Esophagus (tissue), 2 donors: Measurements from ENCODE around the gene SKIDA1. TPM values are rescaled to one million over a fixed set of nuclear protein-coding genes. Genes with fewer than 3 reads are reported as not detected.

ENCODE experiments used
- H3K27ac ChIP-seq, 2 donors: one replicate each; pipeline ENCODE4 v1.5.1; 2013; ENCODE audit warnings: low read depth in 2 of 2, mild to moderate bottlenecking in 2 of 2, inconsistent platforms in 1 of 2, low read length in 1 of 2, moderate library complexity in 1 of 2
- H3K27me3 ChIP-seq, 2 donors: one replicate each; pipeline ENCODE4 v1.6.1; 2013; ENCODE audit warnings: low read length in 2 of 2, control low read depth in 1 of 2, mild to moderate bottlenecking in 1 of 2; ENCODE audit not compliant: insufficient read depth in 2 of 2, control insufficient read depth in 1 of 2
- H3K36me3 ChIP-seq, 2 donors: one replicate each; pipeline ENCODE4 v1.6.1; 2013; ENCODE audit warnings: low read length in 1 of 2; ENCODE audit not compliant: control insufficient read depth in 2 of 2, insufficient read depth in 2 of 2
- H3K4me1 ChIP-seq, 2 donors: one replicate each; pipeline ENCODE4 v1.6.1; 2013; ENCODE audit warnings: low read length in 1 of 2; ENCODE audit not compliant: control insufficient read depth in 2 of 2, insufficient read depth in 2 of 2
- H3K4me3 ChIP-seq, 2 donors: one replicate each; pipeline ENCODE4 v1.5.1; 2013; ENCODE audit warnings: low read length in 2 of 2, mild to moderate bottlenecking in 2 of 2, low read depth in 1 of 2, moderate library complexity in 1 of 2
- H3K9me3 ChIP-seq, 2 donors: one replicate each; pipeline ENCODE4 v1.6.1; 2013; ENCODE audit warnings: mild to moderate bottlenecking in 2 of 2, low read depth in 1 of 2, low read length in 1 of 2, moderate library complexity in 1 of 2; ENCODE audit not compliant: control insufficient read depth in 2 of 2, insufficient read depth in 1 of 2
- WGBS, 2 donors: extraction: QIAGEN DNeasy Blood & Tissue Kit; methylation state at CpG; one replicate each; pipeline ENCODE4 v1.1.7; 2013; 5-methylcytosine and 5-hydroxymethylcytosine counted together
- polyA plus RNA-seq, 2 donors: library from polyadenylated mRNA; stranded (reverse); fragments of 200-250 nt; gene quantifications; one replicate each; pipeline ENCODE4 v1.2.3, GENCODE V29; 2013
- donor health status: healthy with polysubstance abuse.
- donor health status: Bipolar disorder and iron deficiency.

SKIDA1 gene
- polyA plus RNA-seq, 2 donors: 0.19 to 0.22 TPM

- H3K36me3 ChIP-seq: no peaks in the 10 kb centered on the region
- 1% methylated on average over 67 to 73 of the region's 73 CpGs for WGBS, 2 donors
- peak overlapping the region; percentile 84 to 91 for H3K27ac ChIP-seq
- no peaks in the 10 kb centered on the region for H3K9me3 ChIP-seq
- H3K4me1 ChIP-seq: peaks cover 3% of the 10 kb centered on the region in 2 donors
- H3K27me3 ChIP-seq: no peaks in the 10 kb centered on the region
- peak overlapping the region; percentile 74 to 81 for H3K4me3 ChIP-seq
These were observed 8.1 kb downstream of the SKIDA1 start for GRCh38 chr10:21517134-21518031.

GRCh38 chr10:21516242-21517131 lies 9.0 kb downstream of the SKIDA1 start:
- Histone ChIP-seq H3K4me1 (peaks cover 3% of the 10 kb centered on the region in 2 donors), H3K4me3 (peak overlapping the region; percentile 74 to 81), H3K27me3 (no peaks in the 10 kb centered on the region), H3K36me3 (no peaks in the 10 kb centered on the region), H3K27ac (peak overlapping the region; percentile 84 to 91), H3K9me3 (no peaks in the 10 kb centered on the region)
- WGBS, 2 donors: 1% methylated on average over 32 to 86 of the region's 86 CpGs

GRCh38 chr10:21515361-21516241 lies 9.9 kb downstream of the SKIDA1 start:
- peak overlapping the region; percentile 84 to 91 for H3K27ac ChIP-seq
- 50 to 56% methylated on average over 15 of the region's 15 CpGs for WGBS, 2 donors
- H3K4me1 ChIP-seq: peaks cover 3% of the 10 kb centered on the region in 2 donors
- no peaks in the 10 kb centered on the region for H3K9me3 ChIP-seq
- H3K36me3 ChIP-seq: no peaks in the 10 kb centered on the region
- H3K27me3 ChIP-seq: no peaks in the 10 kb centered on the region
- peak overlapping the region; percentile 74 to 81 for H3K4me3 ChIP-seq

GRCh38 chr10:21514818-21515351 lies 10.6 kb downstream of the SKIDA1 start:
- Histone ChIP-seq H3K27me3 (no peaks in the 10 kb centered on the region), H3K4me1 (peaks cover 3% of the 10 kb centered on the region in 2 donors), H3K36me3 (no peaks in the 10 kb centered on the region), H3K27ac (no peak overlapping the region), H3K9me3 (no peaks in the 10 kb centered on the region), H3K4me3 (peak overlapping the region in 1 of 2 donors; percentile 81)
- 82% methylated on average over 10 of the region's 10 CpGs for WGBS, 2 donors

GRCh38 chr10:21514129-21514817 lies 11.2 kb downstream of the SKIDA1 start:
- H3K4me1 ChIP-seq: peaks cover 3 to 4% of the 10 kb centered on the region in 2 donors
- WGBS, 2 donors: 72 to 74% methylated on average over 6 of the region's 6 CpGs

GRCh38 chr10:21513405-21513788 lies 12.1 kb downstream of the SKIDA1 start:
- WGBS, 2 donors: 81 to 93% methylated on average over 1 of the region's 1 CpG
- H3K27ac ChIP-seq: no peak overlapping the region
- H3K36me3 ChIP-seq: no peaks in the 10 kb centered on the region
- H3K4me1 ChIP-seq: peaks cover 3 to 4% of the 10 kb centered on the region in 2 donors
- no peaks in the 10 kb centered on the region for H3K9me3 ChIP-seq
- H3K4me3 ChIP-seq: no peak overlapping the region
- no peaks in the 10 kb centered on the region for H3K27me3 ChIP-seq

More at GRCh38 chr10:21514129-21514817, 11.2 kb downstream of the SKIDA1 start:
- H3K27ac ChIP-seq: no peak overlapping the region
- no peaks in the 10 kb centered on the region for H3K27me3 ChIP-seq
- H3K9me3 ChIP-seq: no peaks in the 10 kb centered on the region
- H3K4me3 ChIP-seq: peak overlapping the region in 1 of 2 donors; percentile 13
- H3K36me3 ChIP-seq: no peaks in the 10 kb centered on the region

- H3K27ac ChIP-seq: no peak overlapping the region
- H3K4me3 ChIP-seq: no peak overlapping the region
- no peaks in the 10 kb centered on the region for H3K9me3 ChIP-seq
- no peaks in the 10 kb centered on the region for H3K27me3 ChIP-seq
- peaks cover 3 to 4% of the 10 kb centered on the region in 2 donors for H3K4me1 ChIP-seq
- no peaks in the 10 kb centered on the region for H3K36me3 ChIP-seq
- 82 to 88% methylated on average over 2 of the region's 2 CpGs for WGBS, 2 donors
These were observed 12.7 kb downstream of the SKIDA1 start for GRCh38 chr10:21512573-21513404.
